ENCODE results near the gene KLHDC1.
"Not testable (repeated sequence)": the region's sequence is repeated elsewhere in the genome, so short reads cannot be mapped to it uniquely, and the experiment has no call there.

DNA sequence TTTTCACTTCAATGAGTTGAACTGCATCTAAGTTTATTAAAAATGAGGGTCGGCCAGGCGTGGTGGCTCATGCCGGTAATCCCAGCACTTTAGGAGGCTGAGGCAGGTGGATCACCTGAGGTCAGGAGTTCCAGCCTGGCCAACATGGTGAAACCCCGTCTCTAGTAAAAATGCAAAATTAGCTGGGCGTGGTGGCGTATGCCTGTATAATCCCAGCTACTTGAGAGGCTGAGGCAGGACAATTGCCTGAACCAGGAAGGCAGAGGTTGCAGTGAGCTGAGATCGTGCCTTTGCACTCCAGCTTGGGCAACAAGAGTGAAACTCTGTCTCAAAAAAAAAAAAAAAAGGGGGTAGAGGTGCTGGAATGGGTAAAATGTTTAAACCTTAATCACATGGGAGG, 88.1 kb downstream of the KLHDC1 start:
- TF ChIP-seq, protein P1, sequence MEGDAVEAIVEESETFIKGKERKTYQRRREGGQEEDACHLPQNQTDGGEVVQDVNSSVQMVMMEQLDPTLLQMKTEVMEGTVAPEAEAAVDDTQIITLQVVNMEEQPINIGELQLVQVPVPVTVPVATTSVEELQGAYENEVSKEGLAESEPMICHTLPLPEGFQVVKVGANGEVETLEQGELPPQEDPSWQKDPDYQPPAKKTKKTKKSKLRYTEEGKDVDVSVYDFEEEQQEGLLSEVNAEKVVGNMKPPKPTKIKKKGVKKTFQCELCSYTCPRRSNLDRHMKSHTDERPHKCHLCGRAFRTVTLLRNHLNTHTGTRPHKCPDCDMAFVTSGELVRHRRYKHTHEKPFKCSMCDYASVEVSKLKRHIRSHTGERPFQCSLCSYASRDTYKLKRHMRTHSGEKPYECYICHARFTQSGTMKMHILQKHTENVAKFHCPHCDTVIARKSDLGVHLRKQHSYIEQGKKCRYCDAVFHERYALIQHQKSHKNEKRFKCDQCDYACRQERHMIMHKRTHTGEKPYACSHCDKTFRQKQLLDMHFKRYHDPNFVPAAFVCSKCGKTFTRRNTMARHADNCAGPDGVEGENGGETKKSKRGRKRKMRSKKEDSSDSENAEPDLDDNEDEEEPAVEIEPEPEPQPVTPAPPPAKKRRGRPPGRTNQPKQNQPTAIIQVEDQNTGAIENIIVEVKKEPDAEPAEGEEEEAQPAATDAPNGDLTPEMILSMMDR (conservative IDR thresholded peaks at IDR 0.05 in 1 of 2, IDR thresholded peaks at IDR 0.05 in 1 of 2; ENCODE audit: low read depth in 1 of 2, low read length in 2 of 2): not testable (repeated sequence)
- not testable (repeated sequence) for TF ChIP-seq EZH2 (IDR thresholded peaks at IDR 0.05; ENCODE audit: low read length, missing control alignments)
